GM19468 (cell line): ENCODE data around the gene MACF1.
"Not testable (repeated sequence)": the region's sequence is repeated elsewhere in the genome, so short reads cannot be mapped to it uniquely, and the experiment has no call there.

Experiments used
- ATAC-seq: cut with Tn5 transposase; IDR thresholded peaks from one replicate; pipeline ENCODE4 v1.9.1; 2021; ENCODE audit warnings: mild to moderate bottlenecking, moderate library complexity, moderate number of reproducible peaks; ENCODE audit not compliant: unreplicated experiment; ENCODE audit errors: extremely low read depth

The MACF1 gene

DNA sequence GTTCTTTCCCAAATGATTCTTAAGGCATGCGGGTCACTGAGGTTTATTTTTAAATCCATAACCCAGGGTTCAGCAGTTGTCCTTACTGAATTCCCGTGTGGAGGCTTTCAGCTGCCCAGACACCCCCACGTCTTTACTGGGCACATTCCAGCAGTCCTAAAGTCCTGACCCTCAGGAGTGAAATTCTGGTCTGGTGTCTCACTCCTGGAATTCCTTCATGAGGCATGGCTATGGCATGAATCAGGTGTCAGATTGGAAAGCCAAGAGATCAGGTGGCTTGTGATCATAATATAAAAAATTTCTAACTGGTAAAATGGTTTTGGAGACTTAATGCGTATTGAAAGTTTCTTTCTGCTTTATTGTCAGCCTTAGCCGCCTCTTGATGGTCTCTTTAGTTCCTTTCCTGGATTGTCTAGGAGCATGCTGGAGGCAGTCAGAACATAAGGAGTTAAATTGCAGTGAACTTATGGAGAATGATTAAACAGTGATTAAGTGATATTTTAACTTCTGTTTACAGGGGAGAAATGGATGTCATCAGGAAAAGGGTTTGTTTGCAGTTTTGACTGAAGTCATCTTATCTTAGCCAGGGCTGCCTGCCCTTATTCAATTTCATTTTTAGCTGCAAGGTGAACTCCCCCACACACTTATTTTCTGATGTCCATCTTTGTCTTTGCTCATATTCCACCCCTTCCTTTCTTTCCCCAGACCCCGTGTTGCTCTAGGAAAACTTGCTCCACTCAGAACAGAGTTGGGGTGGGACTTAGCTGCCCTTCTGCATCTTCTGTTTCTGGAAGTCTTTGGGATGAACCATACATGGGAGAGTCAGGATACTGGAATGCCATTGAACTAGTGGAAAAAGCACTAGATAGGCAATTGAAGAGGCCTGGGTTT, 25.7 kb upstream of the MACF1 start:
- no peak for ATAC-seq

DNA sequence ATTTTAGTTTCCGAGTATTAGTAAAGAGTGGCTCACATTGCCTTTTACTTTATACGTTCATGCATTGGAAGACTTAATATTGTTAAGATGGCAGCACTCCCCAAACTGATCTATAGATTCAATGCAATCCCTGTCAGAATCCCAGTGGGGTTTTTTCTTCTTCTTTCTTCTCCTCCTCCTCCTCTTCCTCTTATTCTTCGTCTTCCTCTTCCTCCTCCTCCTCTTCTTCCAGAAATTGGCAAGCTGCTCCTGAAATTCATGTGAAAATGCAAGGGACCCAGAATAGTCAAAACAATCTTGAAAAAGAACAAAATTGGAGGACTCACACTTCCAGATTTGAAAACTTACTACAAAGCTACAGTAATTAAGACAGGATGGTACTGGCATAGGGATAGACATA, 23.2 kb upstream of the MACF1 start:
- no peak for ATAC-seq

DNA sequence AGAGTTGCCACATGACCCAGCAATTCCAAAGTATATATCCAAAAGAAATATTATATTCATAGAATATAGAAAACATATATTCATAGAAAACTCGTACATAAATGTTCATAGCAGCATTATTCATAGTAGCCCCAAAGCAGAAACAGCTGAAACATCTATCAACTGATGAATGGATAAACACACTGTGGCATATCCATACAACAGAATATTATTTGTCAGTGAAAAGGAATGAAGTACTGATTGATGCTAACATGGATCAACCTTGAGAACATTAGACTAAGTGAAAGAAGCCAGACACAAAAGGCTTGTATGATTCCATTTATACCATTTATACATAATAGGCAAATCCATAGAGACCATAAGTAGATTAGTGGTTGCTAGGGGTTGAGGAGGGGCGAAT, 21.7 kb upstream of the MACF1 start:
- ATAC-seq: no peak

DNA sequence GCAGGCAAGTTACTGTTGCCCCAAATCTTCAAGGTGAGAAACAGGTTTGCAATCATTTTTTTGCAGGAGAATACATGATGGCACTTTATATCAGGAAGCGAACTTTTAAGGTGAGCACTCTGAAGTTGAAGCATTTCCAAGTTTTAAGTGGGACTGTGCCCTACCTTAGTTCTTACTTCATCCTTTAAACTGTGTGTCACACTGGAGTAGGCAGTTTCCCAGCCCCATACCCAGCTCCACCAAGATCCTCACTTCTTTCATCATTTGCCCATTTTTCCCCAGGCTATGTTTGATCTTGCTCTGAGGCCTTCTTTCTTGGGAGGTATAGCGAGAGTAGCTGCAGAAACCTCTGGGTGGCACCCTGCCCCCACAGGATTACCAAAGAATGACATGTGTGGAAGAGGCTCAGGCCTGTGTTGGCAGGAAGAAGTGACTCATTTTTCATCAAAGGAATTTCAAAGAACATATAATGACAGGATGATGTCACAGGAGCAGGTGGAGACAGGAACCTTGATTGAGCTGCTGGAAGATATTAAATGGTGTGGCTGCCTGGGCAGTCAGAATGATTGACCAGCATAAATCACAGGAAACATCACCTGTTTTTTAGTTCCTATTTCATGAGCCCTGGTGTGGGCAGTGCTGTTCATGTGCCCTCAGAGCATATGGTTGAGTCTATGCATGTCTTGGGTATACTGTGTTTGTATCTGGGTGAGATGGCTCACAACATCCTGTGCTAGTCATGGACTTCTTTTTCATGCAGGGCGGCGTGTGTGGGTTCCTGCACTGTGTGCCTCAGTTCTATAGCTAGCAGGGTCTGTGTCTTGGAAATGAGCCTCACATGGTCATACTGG, 20.8 kb upstream of the MACF1 start:
- ATAC-seq: no peak

DNA sequence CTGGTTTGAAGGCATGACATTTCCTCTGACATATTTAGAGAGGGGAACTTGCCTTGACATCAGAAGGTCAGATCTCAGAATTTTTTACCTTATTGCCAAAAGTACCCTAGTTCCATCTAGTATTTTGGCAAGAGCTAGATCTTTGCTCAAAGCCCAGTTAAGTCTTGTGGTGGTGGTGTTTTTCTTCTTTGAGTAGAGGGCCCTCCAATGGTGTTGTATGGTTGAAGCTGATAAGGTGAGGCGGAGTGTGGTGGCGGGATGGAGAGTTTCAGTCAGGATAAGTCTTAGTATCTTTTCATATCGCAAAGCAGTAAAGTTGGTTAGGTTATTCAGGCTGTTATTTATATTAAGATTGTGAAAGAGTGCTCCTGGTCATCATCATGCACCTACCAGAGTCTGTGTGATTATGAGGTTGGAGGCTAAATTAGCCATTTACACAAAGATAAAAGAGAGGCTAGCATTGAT, 20.1 kb upstream of the MACF1 start:
- ATAC-seq: no peak

DNA sequence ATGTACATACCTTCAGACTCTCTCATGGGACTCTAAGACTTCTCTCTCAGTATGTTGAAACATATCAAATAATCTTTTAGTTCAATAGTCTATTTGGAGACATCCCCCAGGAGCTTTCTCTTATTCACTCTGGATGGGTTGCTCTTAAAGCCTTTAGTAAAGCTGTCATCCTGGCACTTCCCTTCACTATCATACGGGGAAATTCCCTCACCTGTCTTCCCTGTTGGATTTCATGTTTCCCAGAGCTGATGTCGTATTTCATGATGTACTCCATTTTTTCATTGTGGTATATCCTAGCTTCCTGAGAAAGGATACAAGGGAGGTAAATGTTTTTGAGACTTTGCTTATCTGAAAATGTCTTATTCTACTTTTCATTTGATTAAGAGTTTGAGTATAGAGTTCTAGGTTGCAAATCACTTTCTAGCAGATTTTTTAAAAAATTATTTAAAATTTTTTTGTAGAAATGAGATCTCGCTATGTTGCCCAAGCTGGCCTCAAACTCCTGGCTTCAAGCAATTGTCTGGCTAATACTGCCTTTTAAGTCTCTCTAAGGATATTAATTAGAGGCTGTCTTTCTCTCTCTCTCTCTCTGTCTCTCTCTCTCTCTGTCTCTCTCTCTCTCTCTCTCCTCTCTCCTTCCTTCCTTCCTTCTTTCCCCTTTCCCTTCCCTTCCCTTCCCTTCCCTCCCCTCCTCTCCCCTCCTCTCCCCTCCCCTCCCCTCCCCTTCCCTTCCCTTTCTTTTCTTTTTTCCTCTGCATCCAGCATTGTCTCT, 17.0 kb upstream of the MACF1 start:
- no peak for ATAC-seq

DNA sequence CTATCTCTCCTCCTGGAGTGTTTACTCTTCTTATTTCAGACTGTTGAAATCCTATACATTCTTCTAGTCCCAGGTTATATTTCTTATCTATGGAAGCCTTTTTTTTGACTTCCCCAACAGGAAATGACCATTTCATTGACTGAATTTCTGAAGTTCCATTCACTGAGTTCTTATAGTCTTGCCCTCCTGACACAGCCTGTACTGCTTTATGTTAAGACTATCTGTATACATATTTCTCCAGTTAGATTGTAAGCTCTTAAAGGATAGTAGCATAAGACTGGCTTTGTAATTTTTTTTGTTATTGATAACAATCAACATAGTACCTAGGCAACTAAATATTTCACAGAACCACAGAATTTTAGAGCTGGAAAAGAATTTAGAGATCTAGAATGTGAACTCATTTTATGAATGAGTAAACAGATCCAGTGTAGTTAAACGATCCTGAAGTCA, 14.9 kb upstream of the MACF1 start:
- ATAC-seq: no peak

DNA sequence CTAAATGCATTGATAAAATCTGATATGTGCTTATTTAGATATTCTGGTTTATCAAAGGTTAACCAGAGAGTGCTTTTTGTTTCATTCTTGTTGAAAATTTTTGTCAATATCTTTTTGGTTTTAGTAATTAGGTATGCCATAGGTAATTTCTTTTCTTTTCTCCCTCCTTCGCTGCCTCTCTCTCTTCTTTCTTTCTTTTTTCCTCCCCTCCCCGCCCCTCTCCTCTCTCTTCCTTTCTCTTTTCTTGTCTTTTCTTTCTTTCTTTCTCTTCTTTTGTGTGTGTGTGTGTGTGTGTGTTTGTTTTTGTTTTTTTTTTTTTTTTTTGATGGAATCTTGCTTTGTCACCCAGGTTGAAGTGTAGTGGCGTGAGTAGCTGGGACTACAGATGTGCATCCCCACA, 14.4 kb upstream of the MACF1 start:
- no peak for ATAC-seq

DNA sequence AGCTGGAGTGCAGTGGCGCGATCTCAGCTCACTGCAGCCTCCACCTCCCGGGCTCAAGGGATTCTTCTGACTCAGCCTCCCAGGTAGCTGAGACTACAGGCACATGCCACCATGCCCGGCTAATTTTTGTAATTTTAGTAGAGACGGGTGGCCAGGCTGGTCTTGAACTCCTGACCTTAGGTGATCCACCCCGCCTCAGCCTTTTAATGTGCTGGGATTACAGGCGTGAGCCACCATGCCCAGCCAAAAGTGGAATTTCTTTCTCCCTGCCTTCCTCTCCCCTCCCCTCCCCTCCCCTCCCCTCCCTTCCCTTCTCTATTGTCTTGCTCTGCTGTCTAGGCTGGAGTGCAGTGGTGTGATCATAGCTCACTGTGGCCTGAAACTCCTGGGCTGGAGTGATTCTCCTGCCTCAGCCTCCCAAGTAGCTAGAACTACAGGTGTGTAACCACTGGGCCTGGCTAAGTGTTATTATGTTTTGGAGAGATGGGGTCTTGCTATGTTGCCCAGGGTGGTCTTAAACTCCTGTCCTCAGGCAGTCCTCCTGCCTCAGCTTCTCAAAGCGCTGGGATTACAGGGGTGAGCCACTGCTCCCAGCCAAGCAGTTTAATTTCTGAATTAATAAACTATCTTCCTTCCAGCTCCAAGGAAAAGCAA, 10.0 kb upstream of the MACF1 start:
- ATAC-seq: no peak

DNA sequence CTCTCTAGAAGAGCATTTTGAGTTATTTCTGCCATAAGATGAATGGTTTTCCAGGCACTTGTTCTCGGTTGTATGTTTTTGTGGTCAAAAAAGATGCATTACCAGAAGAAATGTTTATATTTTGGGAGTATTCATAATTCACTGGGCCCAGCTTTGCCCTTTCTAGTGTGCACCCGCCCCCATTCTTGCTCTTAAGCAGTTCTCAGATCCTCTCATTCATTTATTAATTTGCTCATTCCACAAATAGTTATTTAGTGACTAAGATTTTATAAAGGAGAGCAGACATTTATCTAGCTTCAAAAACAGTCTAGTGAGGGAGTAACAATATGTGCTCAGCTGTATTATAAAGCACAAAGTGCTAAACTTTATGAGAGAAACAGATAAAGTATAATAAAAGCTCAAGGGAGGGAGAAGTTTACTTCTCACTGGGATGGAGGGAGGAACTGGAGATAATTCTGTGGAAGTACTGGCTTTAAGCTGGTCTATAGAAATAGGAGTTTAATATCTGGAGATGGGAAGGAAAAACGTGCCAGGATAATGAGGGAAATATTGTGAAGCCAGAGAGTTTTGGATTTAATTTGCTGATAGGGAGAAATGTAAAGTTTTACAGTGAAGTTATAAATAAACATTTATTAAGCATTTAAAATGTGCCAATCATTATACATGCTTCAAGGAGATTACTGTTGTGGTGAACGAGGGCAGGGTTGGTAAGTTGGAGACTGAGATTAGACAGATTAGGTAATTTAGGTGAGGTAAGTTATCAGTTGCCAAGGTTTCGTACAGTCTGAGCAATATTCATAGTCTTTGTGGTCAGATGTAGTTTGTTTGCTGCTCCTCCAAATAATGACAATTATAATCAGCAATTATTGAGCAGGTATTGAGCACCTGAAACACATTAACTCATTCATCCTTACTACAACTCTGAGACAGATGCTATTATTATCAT, 9.1 kb upstream of the MACF1 start:
- no peak for ATAC-seq

DNA sequence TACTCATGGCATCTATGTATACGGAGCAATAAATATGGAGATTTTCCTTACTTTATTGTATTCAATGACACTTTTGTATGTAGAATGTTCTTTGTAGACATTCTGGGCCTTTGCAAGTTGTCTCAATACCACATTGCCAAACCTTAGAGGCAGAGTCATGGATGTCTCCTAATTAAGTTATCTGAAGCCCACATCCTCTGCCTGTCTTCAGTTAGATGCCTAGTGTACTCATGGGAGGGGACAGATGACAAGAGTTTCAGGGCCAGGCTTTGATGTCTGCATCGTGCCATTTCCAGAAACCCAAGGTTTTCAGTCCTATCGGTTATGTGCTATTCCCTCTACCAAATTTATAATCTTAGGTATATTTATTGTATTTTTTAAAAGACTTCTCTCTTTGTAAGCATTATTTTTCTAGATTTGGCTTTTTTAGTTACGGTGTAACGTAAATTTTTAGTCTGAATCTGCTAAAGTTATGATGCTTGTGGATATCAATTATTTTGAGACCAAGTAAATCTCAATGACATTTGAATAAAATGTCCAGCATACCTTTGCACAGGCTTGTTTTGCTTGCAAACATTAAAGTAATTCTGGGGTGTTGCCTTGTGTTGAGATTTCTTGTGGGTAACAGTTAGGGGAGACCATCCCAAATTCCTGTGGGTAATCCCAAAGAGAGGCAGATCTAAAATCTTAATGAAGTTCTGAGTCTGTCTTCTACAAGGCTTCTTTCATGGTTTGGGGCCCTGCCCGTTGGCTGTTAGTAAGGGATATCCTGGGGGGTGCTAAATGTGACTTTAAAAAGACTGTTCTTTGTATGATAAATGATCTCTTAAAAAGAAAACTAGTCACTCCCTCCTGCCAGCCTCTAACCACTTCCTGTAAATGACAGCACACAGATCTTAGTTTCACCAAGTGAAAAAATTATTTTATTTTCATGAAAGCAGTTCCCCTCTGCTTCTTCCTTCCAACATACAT, 8.0 kb upstream of the MACF1 start:
- ATAC-seq: no peak

DNA sequence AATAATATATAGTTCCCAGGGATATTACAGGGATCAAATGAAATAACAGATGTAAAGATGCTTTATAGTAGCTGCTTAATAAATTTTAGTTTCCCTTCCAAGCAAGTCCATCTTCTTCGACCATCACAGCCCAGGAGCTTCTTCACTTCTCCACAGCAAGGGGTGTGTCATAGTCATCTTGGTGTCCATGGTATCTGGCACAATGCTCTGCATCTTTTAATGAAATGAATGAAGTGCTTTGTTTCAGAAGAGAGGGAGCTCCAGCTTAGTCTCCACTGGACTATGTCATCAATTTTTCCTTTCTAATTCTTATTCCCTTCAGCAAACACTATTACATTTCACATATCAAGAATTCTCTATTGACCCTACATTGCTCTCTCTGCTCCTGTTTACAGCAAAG, 4.9 kb upstream of the MACF1 start:
- ATAC-seq: no peak

DNA sequence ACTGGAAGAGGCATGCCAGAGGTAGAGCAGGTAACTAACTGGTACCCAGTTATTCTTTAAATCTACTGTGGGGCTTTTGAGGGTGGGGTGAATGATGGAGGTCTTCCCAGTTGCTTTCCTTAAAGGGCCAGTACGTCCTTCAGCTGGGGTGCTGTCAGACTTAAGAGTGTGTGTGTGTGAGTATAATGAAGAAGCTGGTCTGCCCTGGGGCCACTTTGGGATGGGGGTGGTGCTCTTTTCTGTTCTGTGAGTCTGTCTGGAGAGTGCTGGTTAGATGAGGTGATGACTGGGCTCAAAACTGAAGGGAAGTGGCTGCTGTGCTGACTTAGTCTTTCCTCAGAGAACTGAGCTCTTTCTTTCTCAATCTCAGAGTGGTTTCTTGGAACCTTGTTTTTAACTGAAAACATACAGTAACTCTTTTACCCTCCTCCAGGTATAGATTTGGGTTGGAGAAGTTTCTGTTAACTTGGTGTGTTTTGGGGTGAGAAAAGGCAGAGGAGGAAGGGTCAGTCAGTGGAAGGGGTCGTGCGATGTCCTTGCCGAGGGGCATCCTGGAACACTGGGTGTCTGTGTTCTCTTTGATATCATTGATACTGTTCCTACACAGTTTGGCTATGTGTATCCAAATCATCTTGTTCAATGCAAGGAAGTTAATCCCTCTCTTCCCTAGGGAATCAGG, 746 bp downstream of the MACF1 start:
- ATAC-seq: no peak

DNA sequence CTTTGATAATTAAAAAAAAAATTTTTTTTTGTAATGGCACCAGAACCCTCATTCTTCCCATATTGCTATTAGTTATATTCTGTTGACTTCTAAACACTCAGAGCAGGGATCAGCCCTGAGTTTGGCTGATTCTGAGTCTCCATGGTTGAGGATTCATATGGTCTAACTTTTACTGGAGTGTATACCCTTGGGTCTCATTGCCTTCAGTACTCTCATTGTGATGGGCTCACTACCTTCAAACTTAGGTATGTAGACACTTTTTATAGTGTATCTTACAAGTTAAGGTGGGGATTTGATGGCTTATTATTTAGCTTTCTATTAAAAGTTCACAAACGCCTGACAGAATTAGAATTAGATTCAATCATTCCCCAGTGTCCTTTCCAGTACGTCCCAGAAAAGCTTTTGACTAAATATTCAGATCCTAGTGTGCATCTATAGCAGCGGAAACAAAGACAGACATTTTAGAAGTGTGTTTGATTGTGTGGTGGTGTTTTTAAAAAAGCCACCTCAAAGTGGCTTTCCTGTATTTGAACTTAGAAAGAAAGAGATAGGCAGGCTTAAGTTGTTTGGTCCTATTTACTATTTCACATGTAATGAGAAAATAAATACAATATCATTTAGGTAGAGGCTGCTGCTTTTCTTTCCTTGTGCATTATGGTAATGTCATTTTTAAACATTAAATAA, 1.4 kb downstream of the MACF1 start:
- ATAC-seq: no peak

DNA sequence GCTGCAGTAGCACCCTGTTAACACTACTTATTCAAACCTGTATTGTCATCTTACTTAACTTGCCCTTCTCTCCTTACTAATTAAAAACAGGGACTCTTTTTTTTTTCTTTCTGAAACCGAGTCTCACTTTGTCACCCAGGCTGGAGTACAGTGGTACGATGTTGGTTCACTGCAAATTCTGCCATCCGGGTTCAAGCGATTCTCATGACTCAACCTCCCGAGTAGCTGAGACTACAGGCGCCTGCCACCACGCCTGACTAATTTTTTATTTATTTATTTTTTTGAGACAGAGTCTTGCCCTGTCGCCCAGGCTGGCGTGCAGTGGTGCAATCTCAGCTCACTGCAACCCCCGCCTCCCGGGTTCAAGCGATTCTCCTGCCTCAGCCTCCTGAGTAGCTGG, 3.9 kb downstream of the MACF1 start:
- ATAC-seq: not testable (repeated sequence)

DNA sequence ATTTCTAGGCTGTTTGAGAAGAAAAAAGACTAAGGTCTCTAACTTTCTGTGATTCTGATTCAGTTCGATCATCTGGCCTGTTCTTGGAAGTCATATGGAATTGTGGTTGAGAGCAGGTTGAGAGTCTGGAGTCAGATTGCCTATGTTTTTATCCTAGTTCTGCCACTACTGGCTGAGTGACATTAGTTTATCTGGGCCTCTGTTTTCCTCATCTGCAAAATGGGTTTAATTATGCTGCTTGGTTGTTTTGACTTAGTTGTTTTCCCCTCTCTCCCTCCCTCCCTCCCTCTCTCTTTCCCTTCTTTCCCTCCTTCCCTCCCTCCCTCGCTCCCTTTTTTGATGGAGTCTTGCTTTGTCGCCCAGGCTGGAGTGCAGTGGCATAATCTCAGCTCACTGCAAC, 6.2 kb downstream of the MACF1 start:
- ATAC-seq: no peak

DNA sequence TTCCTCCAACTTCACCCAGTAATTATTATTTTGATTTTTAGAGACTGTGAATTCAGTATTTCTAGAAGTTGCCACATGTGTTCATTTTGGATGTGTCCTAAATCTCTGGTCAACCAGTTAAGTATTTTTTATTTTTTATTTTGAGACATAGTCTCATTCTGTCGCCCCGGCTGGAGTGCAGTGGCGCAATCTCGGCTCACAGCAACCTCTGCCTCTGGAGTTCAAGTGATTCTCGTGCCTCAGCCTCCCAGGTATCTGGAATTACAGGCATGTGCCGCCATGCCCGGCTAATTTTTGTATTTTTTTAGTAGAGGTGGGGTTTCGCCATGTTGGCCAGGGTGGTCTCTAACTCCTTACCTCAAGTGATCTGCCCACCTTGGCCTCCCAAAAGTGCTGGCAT, 8.0 kb downstream of the MACF1 start:
- ATAC-seq: no peak
